NT2/D1 (cell line): ENCODE results near the gene CCDC144A.
"Not testable (repeated sequence)": the region's sequence is repeated elsewhere in the genome, so short reads cannot be mapped to it uniquely, and the experiment has no call there.

Source experiments
- SUZ12 ChIP-seq: IDR thresholded peaks from 2 replicates; pipeline ENCODE4 v1.6.1; 2011; ENCODE audit not compliant: insufficient read length, insufficient read depth; ENCODE audit errors: extremely low read depth
- YY1 ChIP-seq: IDR thresholded peaks from 2 replicates; pipeline ENCODE4 v1.6.1; 2011; ENCODE audit not compliant: insufficient read length, insufficient read depth

- TF ChIP-seq YY1, SUZ12: not testable (repeated sequence)
Measured at GRCh38 chr17:16772394-16773145, 82.5 kb downstream of the CCDC144A start.
